Neural cell (in vitro differentiated cells): Measurements from ENCODE around the gene DGKB. TPM values are rescaled to one million over a fixed set of nuclear protein-coding genes. Genes with fewer than 3 reads are reported as not detected.

Source experiments
- H2AFZ ChIP-seq: fragments of 200-600, 300-800 bp; sonication (generic), shearing (Covaris generic); 2 replicates; pipeline ENCODE4 v1.6.0; 2014; ENCODE audit warnings: low read depth, mild to moderate bottlenecking, antibody characterized with exemption, low read length, moderate library complexity
- H3F3A ChIP-seq: fragments of 200-600 bp; shearing (Covaris generic); 2 replicates; pipeline ENCODE4 v1.6.1; 2016; ENCODE audit warnings: mild to moderate bottlenecking, moderate library complexity, mixed read lengths, antibody characterized with exemption, low read length; ENCODE audit not compliant: insufficient read depth, poor library complexity, severe bottlenecking
- H3K27ac ChIP-seq: fragments of 200-600, 300-800 bp; sonication (generic), shearing (Covaris generic); 2 replicates; pipeline ENCODE4 v1.5.1; 2014; ENCODE audit warnings: mild to moderate bottlenecking, low read length, moderate library complexity
- H3K27me3 ChIP-seq: fragments of 300-800, 200-600 bp; sonication (generic), shearing (Covaris generic); 2 replicates; pipeline ENCODE4 v1.6.0; 2014; ENCODE audit warnings: mild to moderate bottlenecking, low read depth, low read length, moderate library complexity; ENCODE audit not compliant: insufficient read depth
- H3K36me3 ChIP-seq: fragments of 300-800, 200-600 bp; sonication (generic), shearing (Covaris generic); 2 replicates; pipeline ENCODE4 v1.5.1; 2014; ENCODE audit warnings: mild to moderate bottlenecking, antibody characterized with exemption, low read length, moderate library complexity; ENCODE audit not compliant: insufficient read depth
- H3K4me2 ChIP-seq: fragments of 300-800, 200-600 bp; sonication (generic), shearing (Covaris generic); 2 replicates; pipeline ENCODE4 v1.6.0; 2014; ENCODE audit warnings: mild to moderate bottlenecking, low read length
- H3K4me3 ChIP-seq: fragments of 300-800, 200-600 bp; sonication (generic), shearing (Covaris generic); 2 replicates; pipeline ENCODE4 v1.5.1; 2014; ENCODE audit warnings: mild to moderate bottlenecking, low read length, moderate library complexity
- H3K79me2 ChIP-seq: fragments of 200-600 bp; shearing (Covaris generic); replicated peaks from 2 replicates; pipeline ENCODE4 v1.6.0; 2014; ENCODE audit warnings: mild to moderate bottlenecking, low read length, moderate library complexity; ENCODE audit not compliant: insufficient read depth
- H3K9ac ChIP-seq: fragments of 300-800, 200-600 bp; sonication (generic), shearing (Covaris generic); 2 replicates; pipeline ENCODE4 v1.6.1; 2016; ENCODE audit warnings: mild to moderate bottlenecking, low read length, mixed read lengths
- H3K9me2 ChIP-seq: fragments of 200-600 bp; shearing (Covaris generic); 2 replicates; pipeline ENCODE4 v1.6.1; 2016; ENCODE audit warnings: mild to moderate bottlenecking, low read length, mixed read lengths; ENCODE audit not compliant: insufficient read depth
- H3K9me3 ChIP-seq: fragments of 200-600, 300-800 bp; sonication (generic), shearing (Covaris generic); 2 replicates; pipeline ENCODE4 v1.6.1; 2016; ENCODE audit warnings: mild to moderate bottlenecking, mixed run types, low read length, moderate library complexity, mixed read lengths
- H4K20me1 ChIP-seq: fragments of 200-600 bp; shearing (Covaris generic); 2 replicates; pipeline ENCODE4 v1.6.1; 2016; ENCODE audit warnings: mild to moderate bottlenecking, mixed run types; ENCODE audit not compliant: insufficient read depth
- CTCF ChIP-seq: fragments of 450-650 bp; IDR thresholded peaks from 2 replicates; pipeline ENCODE4 v1.5.1; 2014; ENCODE audit warnings: antibody characterized with exemption, mild to moderate bottlenecking, moderate library complexity; ENCODE audit not compliant: poor library complexity, severe bottlenecking
- EP300 ChIP-seq: fragments of 450-650 bp; conservative IDR thresholded peaks from 2 replicates; pipeline ENCODE4 v1.6.1; 2014; ENCODE audit warnings: antibody characterized with exemption, mild to moderate bottlenecking, moderate library complexity; ENCODE audit not compliant: poor library complexity, severe bottlenecking
- EZH2 ChIP-seq: fragments of 200-600, 300-800 bp; shearing (Covaris generic), sonication (generic); IDR thresholded peaks from 2 replicates; pipeline ENCODE4 v1.6.1; 2014; ENCODE audit warnings: antibody characterized with exemption, low read length, borderline replicate concordance, mild to moderate bottlenecking; ENCODE audit not compliant: insufficient read depth, poor library complexity, severe bottlenecking
- MXI1 ChIP-seq: fragments of 450-650 bp; conservative IDR thresholded peaks from 2 replicates; pipeline ENCODE4 v1.6.1; 2014; ENCODE audit warnings: antibody characterized with exemption, mild to moderate bottlenecking; ENCODE audit not compliant: poor library complexity, severe bottlenecking
- POLR2AphosphoS5 ChIP-seq: IDR thresholded peaks from 2 replicates; pipeline ENCODE4 v1.6.1; 2012
- RAD21 ChIP-seq: fragments of 450-650 bp; conservative IDR thresholded peaks from 2 replicates; pipeline ENCODE4 v1.6.1; 2014; ENCODE audit warnings: antibody characterized with exemption, mild to moderate bottlenecking, moderate library complexity
- REST ChIP-seq: IDR thresholded peaks from 2 replicates; pipeline ENCODE4 v1.6.1; 2012; ENCODE audit warnings: borderline replicate concordance
- SMC3 ChIP-seq: fragments of 450-650 bp; conservative IDR thresholded peaks from 2 replicates; pipeline ENCODE4 v1.6.1; 2014; ENCODE audit warnings: antibody characterized with exemption, mild to moderate bottlenecking, moderate library complexity; ENCODE audit not compliant: poor library complexity
- TAF1 ChIP-seq: IDR thresholded peaks from 2 replicates; pipeline ENCODE4 v1.6.1; 2012; ENCODE audit warnings: low read depth
- polyA plus RNA-seq: library from polyadenylated mRNA; depleted of rRNA; stranded (reverse); fragments of >200 nt; gene quantifications from 2 replicates; pipeline ENCODE4 v1.2.3, GENCODE V29; 2014

Gene DGKB
- polyA plus RNA-seq, 1 donor from 2014 or later: 0.20 TPM

- H3K9me3 ChIP-seq: no peaks in the 10 kb centered on the region
- no peak overlapping the region for H2AFZ ChIP-seq
- no peaks in the 10 kb centered on the region for H3K9me2 ChIP-seq
- H3K4me2 ChIP-seq: no peak overlapping the region
- no peaks in the 10 kb centered on the region for H3F3A ChIP-seq
- H3K9ac ChIP-seq: no peak overlapping the region
- no peaks in the 10 kb centered on the region for H3K36me3 ChIP-seq
- no peaks in the 10 kb centered on the region for H3K27me3 ChIP-seq
- no peaks in the 10 kb centered on the region for H3K79me2 ChIP-seq
- no peak overlapping the region for H3K27ac ChIP-seq
- no peak overlapping the region for H3K4me3 ChIP-seq
- TF ChIP-seq SMC3: no peak
- no peaks in the 10 kb centered on the region for H4K20me1 ChIP-seq
Measured at GRCh38 chr7:14260011-14260410, 642.5 kb downstream of the DGKB start.

GRCh38 chr7:14258861-14259260, 643.7 kb downstream of the DGKB start:
- H3K9me2 ChIP-seq: no peaks in the 10 kb centered on the region
- H3K9me3 ChIP-seq: no peaks in the 10 kb centered on the region
- no peak overlapping the region for H3K9ac ChIP-seq
- no peak for TF ChIP-seq CTCF
- TF ChIP-seq REST: no peak
- no peak for TF ChIP-seq MXI1
- TF ChIP-seq POLR2AphosphoS5: no peak
- TF ChIP-seq RAD21: no peak
- no peak for TF ChIP-seq TAF1
- TF ChIP-seq SMC3: no peak
- no peak for TF ChIP-seq EZH2
- TF ChIP-seq EP300: no peak
- H3K4me3 ChIP-seq: no peak overlapping the region
- H3K36me3 ChIP-seq: no peaks in the 10 kb centered on the region
- H3K4me2 ChIP-seq: no peak overlapping the region
- no peaks in the 10 kb centered on the region for H4K20me1 ChIP-seq
- no peak overlapping the region for H2AFZ ChIP-seq
- no peaks in the 10 kb centered on the region for H3K27me3 ChIP-seq
- H3F3A ChIP-seq: no peaks in the 10 kb centered on the region
- no peaks in the 10 kb centered on the region for H3K79me2 ChIP-seq
- H3K27ac ChIP-seq: no peak overlapping the region

DNA sequence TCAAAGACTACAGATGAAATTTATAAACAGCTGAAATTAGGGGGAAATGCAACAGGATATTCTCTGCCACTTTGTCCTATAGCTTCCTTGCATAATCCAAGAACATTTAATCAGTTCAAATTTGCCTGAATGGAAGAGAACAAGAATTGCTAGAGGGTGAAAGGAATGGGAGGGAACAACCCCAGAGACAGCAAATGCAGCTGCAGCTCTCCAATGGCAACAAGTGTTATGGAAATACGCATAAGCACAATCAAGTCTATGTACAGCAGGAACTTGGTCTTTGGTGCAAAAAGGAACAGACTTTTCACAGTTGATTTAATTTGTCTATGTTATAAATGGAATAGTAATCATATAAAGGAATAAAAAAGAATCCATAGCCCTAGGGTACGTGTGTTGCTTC, 644.1 kb downstream of the DGKB start:
- Histone ChIP-seq H2AFZ (no peak overlapping the region), H3K79me2 (no peaks in the 10 kb centered on the region), H3K9me3 (no peaks in the 10 kb centered on the region), H3K9ac (no peak overlapping the region), H3K4me2 (no peak overlapping the region), H4K20me1 (no peaks in the 10 kb centered on the region), H3K4me3 (no peak overlapping the region), H3K27ac (no peak overlapping the region), H3F3A (no peaks in the 10 kb centered on the region), H3K9me2 (no peaks in the 10 kb centered on the region), H3K27me3 (no peaks in the 10 kb centered on the region), H3K36me3 (no peaks in the 10 kb centered on the region)
- no peak for TF ChIP-seq RAD21
- no peak for TF ChIP-seq TAF1
